OCI-LY1 (cell line): ENCODE data around the gene GSK3B.

Experiments
- CTCF ChIP-seq: fragments of 200-600 bp; sonication (generic), shearing (Covaris generic); IDR thresholded peaks from 2 replicates; pipeline ENCODE4 v1.5.1; 2017; ENCODE audit warnings: mild to moderate bottlenecking, antibody characterized with exemption, low read length, moderate library complexity, mixed read lengths
- EZH2 ChIP-seq: fragments of 200-600 bp; sonication (generic), shearing (Covaris generic); IDR thresholded peaks from 2 replicates; pipeline ENCODE4 v1.8.0; 2017; ENCODE audit warnings: borderline replicate concordance, mixed run types, mild to moderate bottlenecking, antibody characterized with exemption, low read length, moderate library complexity, mixed read lengths

- TF ChIP-seq CTCF: no peak
- TF ChIP-seq EZH2: no peak
These were observed 284.8 kb downstream of the GSK3B start for GRCh38 chr3:119809249-119810017.
